ENCODE measurements around the gene IL17RE. TPM values are rescaled to one million over a fixed set of nuclear protein-coding genes. Genes with fewer than 3 reads are reported as not detected.

IL17RE gene
- total and polyA plus RNA-seq, 9 donors, result 1.0 to 6.5 (median 3.0) TPM

DNA sequence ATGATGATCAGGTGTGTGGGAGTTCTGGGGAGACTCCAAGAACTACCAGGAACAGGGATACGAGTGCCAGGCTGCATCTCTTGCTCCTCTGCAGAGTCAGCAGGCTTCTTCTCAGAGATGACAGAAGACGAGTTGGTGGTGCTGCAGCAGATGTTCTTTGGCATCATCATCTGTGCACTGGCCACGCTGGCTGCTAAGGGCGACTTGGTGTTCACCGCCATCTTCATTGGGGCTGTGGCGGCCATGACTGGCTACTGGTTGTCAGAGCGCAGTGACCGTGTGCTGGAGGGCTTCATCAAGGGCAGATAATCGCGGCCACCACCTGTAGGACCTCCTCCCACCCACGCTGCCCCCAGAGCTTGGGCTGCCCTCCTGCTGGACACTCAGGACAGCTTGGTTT, 41.6 kb downstream of the IL17RE start:
- H3K9me3 ChIP-seq (replicated peaks; ENCODE audit: control insufficient read depth, low read depth, low read length), result no peaks in the 10 kb centered on the region
- H3K36me3 ChIP-seq (ENCODE audit: control insufficient read depth, insufficient read depth, low read length), result peaks cover 32% of the 10 kb centered on the region
- WGBS (ENCODE audit: insufficient coverage), result 85% methylated on average over 8 of the region's 11 CpGs
- H3K4me3 ChIP-seq (ENCODE audit: low read length), result no peak overlapping the region
- H3K4me1 ChIP-seq (ENCODE audit: control insufficient read depth, insufficient read depth, low read length), result peaks cover 11% of the 10 kb centered on the region
- no peak for DNase-seq
- H3K27me3 ChIP-seq (ENCODE audit: control insufficient read depth, insufficient read depth, low read length), result no peaks in the 10 kb centered on the region
- H3K27ac ChIP-seq (ENCODE audit: low read length), result no peak overlapping the region

DNA sequence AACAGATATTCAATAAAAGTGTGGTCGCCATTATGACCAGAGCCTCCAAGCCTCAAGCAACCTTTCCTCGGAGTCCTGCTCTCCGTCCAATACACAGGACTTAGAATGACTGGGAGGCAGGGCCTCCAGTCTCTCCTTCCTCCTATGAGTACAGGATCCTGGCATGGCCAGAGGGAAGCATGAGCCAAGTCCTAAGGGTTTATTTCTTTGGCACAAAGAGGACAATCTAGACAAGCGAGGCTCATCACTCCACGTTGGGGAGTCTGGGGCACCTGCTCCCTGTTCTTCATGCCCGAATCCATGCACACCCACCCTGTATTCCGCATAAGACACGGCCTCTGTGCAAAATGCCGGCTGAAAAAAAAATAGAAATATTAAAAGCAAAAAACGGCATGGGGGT, 42.7 kb downstream of the IL17RE start:
- no peak for DNase-seq
- WGBS (ENCODE audit: insufficient coverage), result 73% methylated on average over 3 of the region's 10 CpGs
- H3K36me3 ChIP-seq (ENCODE audit: control insufficient read depth, insufficient read depth, low read length), result peaks cover 35% of the 10 kb centered on the region
- H3K4me3 ChIP-seq (ENCODE audit: low read length), result no peak overlapping the region
- H3K27ac ChIP-seq (ENCODE audit: low read length), result no peak overlapping the region
- no peaks in the 10 kb centered on the region for H3K9me3 ChIP-seq (replicated peaks; ENCODE audit: control insufficient read depth, low read depth, low read length)
- H3K27me3 ChIP-seq (ENCODE audit: control insufficient read depth, insufficient read depth, low read length), result no peaks in the 10 kb centered on the region
- H3K4me1 ChIP-seq (ENCODE audit: control insufficient read depth, insufficient read depth, low read length), result peaks cover 11% of the 10 kb centered on the region

DNA sequence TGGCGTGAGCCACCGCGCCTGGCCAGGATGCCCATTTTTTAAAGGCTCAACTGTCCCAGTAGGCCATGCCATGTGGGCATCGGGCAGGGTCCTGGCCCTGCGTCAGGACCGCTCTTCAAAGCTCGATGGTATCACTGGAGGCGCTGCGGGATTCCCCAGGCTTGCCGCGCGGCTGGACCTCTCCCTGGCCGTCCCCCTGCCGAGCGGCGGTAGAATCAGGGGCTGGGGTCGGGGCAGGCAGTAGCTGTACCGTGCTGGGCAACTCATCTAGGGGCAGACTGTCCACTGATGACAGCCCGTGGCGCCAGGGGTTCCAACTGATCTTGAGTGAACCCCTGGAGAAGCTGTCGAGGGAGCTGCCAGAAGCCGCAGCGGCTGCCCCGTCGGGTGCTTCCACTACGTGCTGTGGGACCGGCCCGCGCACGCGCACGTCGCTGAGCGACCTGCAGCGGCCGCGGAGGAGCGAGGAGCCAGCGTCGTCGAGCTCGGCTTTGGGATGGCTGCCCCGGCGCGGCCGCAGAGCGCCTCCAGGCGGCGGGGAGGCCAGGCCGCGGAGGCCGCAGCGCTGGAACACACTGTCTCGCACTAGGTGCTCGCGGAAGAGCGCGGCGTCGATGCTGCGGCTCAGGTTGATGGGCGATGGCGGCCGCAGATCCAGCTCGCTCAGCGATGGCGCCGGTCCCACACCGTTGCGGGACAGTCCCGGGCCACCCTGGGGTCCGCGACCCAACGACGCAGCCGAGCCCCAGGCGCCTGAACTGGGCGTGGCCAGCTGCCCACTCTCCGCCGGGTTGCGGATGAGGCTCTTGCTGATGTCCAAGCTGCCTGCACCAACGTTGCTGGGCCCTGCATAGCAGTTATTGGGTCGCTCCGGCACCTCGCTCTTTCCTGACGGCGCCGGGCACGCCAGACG, 43.7 kb downstream of the IL17RE start:
- Histone ChIP-seq H3K36me3 (ENCODE audit: control insufficient read depth, insufficient read depth, low read length) (peaks cover 28% of the 10 kb centered on the region), H3K4me1 (ENCODE audit: control insufficient read depth, insufficient read depth, low read length) (peaks cover 16% of the 10 kb centered on the region), H3K27ac (ENCODE audit: low read length) (peak overlapping the region; percentile 70), H3K4me3 (ENCODE audit: low read length) (peak overlapping the region; percentile 52), H3K9me3 (replicated peaks; ENCODE audit: control insufficient read depth, low read depth, low read length) (no peaks in the 10 kb centered on the region), H3K27me3 (ENCODE audit: control insufficient read depth, insufficient read depth, low read length) (no peaks in the 10 kb centered on the region)
- WGBS (ENCODE audit: insufficient coverage), result 2% methylated on average over 90 of the region's 90 CpGs
- peak; percentile 97 for DNase-seq

DNA sequence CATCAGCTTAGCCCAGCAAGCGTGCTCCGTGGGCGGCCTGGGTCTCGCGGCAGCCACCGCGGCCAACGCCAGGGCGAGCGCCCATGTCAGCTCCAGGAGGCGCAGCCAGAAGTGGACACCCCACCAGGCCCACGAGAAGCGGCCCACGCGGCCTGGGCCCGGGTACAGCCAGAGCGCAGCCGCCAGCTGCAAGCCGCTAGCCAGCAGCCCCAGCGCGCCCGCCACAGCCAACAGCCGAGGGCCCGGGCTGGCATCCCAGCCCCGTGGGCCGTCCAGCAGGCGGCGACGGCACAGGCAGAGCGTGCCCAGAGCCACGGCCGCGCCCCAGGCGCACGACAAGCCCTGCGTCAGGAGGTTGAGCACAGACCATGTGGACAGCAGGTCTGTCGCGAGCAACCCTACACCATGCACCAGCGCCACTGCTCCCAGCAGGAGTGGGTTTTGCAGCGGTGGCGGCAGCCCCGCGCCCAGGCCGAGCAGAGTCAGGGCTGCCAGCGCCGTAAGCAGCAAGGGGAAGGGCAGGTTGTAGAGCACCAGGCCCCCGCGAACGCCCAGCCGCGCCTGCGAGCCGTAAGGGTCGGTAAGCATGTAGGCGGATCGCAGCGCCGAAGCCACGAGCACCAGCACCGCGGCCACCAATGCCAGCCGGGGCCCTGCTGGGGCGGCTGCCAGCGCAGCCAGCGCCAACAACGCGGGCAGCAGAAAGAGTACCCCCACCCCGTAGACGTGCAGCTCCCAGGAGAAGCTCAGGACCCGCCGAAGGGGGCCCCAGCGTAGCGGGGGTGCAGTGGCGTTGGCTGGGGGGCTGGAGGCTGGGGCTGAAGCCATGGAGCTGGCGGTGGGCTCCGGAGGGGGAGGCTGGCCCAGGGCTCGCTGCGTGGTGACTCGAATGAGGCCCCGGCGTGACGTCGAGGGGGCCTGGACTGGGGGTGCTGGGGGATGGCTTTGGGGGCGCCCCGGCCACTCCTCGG, 44.7 kb downstream of the IL17RE start:
- Histone ChIP-seq H3K36me3 (ENCODE audit: control insufficient read depth, insufficient read depth, low read length) (peaks cover 26% of the 10 kb centered on the region), H3K9me3 (replicated peaks; ENCODE audit: control insufficient read depth, low read depth, low read length) (no peaks in the 10 kb centered on the region), H3K4me3 (ENCODE audit: low read length) (peak overlapping the region; percentile 52), H3K27me3 (ENCODE audit: control insufficient read depth, insufficient read depth, low read length) (no peaks in the 10 kb centered on the region), H3K4me1 (ENCODE audit: control insufficient read depth, insufficient read depth, low read length) (peaks cover 22% of the 10 kb centered on the region), H3K27ac (ENCODE audit: low read length) (peak overlapping the region; percentile 51)
- DNase-seq, result peak; percentile 82
- WGBS (ENCODE audit: insufficient coverage), result 22% methylated on average over 68 of the region's 86 CpGs

DNA sequence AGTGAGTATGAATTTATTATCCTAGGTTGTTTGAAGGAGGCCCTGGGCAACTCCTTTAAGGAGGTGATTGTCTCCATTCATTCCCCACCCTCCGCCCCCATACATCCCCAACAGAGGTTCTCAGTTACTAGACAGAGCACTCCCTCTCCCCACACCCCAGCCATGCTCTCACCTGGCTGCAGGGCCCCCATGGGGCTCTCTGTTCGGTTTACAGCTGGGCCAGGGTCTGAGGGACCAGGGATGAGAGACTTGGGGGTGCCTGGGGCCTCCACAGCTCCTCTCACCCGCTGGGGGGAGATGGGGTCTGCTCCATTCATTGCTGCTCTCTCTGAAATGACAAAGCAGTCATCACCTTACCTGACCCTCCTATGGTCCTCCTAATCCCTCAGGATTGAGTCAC, 45.9 kb downstream of the IL17RE start:
- WGBS (ENCODE audit: insufficient coverage), result 40% methylated on average over 1 of the region's 3 CpGs
- H3K27ac ChIP-seq (ENCODE audit: low read length), result no peak overlapping the region
- peaks cover 22% of the 10 kb centered on the region for H3K4me1 ChIP-seq (ENCODE audit: control insufficient read depth, insufficient read depth, low read length)
- H3K9me3 ChIP-seq (replicated peaks; ENCODE audit: control insufficient read depth, low read depth, low read length), result no peaks in the 10 kb centered on the region
- no peak overlapping the region for H3K4me3 ChIP-seq (ENCODE audit: low read length)
- no peaks in the 10 kb centered on the region for H3K27me3 ChIP-seq (ENCODE audit: control insufficient read depth, insufficient read depth, low read length)
- DNase-seq, result no peak
- H3K36me3 ChIP-seq (ENCODE audit: control insufficient read depth, insufficient read depth, low read length), result peaks cover 18% of the 10 kb centered on the region

DNA sequence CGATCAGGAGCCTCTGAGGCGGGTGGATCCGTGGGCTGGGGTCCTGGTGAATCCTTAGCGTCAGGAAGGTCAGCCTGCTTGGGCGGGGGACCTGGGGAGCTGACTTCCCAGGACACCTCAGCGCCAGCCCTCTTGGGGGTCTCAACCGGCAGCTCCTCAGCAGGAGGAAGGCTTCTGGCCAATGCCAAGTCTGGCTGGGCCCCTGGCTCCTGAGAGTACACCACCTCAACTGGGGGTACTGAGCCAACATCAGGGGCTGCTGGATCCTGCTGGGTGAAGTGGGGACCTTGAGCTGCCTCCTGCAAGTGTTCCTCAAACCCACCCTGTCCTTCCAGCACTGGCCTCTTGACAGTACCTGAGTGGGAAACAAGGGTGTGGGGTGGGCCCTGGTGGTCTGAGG, 46.5 kb downstream of the IL17RE start:
- no peaks in the 10 kb centered on the region for H3K9me3 ChIP-seq (replicated peaks; ENCODE audit: control insufficient read depth, low read depth, low read length)
- 90% methylated on average over 5 of the region's 7 CpGs for WGBS (ENCODE audit: insufficient coverage)
- H3K27me3 ChIP-seq (ENCODE audit: control insufficient read depth, insufficient read depth, low read length), result no peaks in the 10 kb centered on the region
- H3K4me1 ChIP-seq (ENCODE audit: control insufficient read depth, insufficient read depth, low read length), result peaks cover 22% of the 10 kb centered on the region
- no peak for DNase-seq
- H3K36me3 ChIP-seq (ENCODE audit: control insufficient read depth, insufficient read depth, low read length), result peaks cover 12% of the 10 kb centered on the region
- no peak overlapping the region for H3K27ac ChIP-seq (ENCODE audit: low read length)
- H3K4me3 ChIP-seq (ENCODE audit: low read length), result no peak overlapping the region

DNA sequence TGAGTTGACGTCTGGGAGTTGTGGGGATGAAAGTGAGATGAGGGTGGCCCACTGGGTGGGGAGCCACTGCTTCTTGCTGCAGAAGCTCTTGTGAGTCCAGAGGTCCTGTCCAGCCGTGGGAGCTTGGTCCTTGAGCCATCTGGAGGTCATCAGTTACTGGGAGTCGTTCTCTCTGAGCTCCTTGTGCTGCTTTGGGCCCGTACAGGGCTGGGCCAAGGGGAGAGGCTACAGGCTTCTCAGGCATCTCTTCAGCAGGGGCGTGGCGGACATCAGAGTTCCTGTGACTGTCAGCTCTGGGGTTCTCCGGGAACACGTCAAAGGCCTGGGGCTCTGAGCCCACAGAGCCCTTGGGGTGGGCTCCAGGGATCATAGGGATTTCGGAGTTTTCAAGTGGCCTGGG, 47.0 kb downstream of the IL17RE start:
- WGBS (ENCODE audit: insufficient coverage), result 58% methylated on average over 8 of the region's 9 CpGs
- DNase-seq, result no peak
- no peaks in the 10 kb centered on the region for H3K27me3 ChIP-seq (ENCODE audit: control insufficient read depth, insufficient read depth, low read length)
- no peak overlapping the region for H3K4me3 ChIP-seq (ENCODE audit: low read length)
- H3K4me1 ChIP-seq (ENCODE audit: control insufficient read depth, insufficient read depth, low read length), result peaks cover 22% of the 10 kb centered on the region
- peaks cover 12% of the 10 kb centered on the region for H3K36me3 ChIP-seq (ENCODE audit: control insufficient read depth, insufficient read depth, low read length)
- H3K9me3 ChIP-seq (replicated peaks; ENCODE audit: control insufficient read depth, low read depth, low read length), result no peaks in the 10 kb centered on the region
- no peak overlapping the region for H3K27ac ChIP-seq (ENCODE audit: low read length)

DNA sequence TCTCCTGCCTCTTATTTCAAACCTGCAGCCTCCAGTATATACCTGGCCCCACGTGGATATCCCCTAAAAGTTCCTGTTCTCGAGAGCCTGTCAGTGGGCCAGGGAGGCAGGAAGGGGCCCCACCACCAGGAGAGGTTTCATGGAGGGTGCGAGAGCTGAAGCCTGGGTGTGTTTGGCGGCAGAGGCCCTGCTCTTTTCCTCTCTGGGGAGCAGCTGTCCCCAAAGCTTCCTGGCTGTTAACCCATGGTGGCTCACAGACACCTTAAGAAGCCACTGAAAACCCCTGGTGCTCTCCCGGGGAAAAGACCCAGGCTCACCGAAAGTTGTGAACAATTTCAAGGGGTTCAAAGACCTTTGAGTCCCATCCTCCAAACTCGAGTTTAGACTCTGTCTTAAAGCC, 48.5 kb downstream of the IL17RE start:
- no peak overlapping the region for H3K4me3 ChIP-seq (ENCODE audit: low read length)
- WGBS (ENCODE audit: insufficient coverage), result 22% methylated on average over 4 of the region's 7 CpGs
- no peak for DNase-seq
- no peaks in the 10 kb centered on the region for H3K27me3 ChIP-seq (ENCODE audit: control insufficient read depth, insufficient read depth, low read length)
- no peak overlapping the region for H3K27ac ChIP-seq (ENCODE audit: low read length)
- no peaks in the 10 kb centered on the region for H3K9me3 ChIP-seq (replicated peaks; ENCODE audit: control insufficient read depth, low read depth, low read length)
- peaks cover 12% of the 10 kb centered on the region for H3K36me3 ChIP-seq (ENCODE audit: control insufficient read depth, insufficient read depth, low read length)
- H3K4me1 ChIP-seq (ENCODE audit: control insufficient read depth, insufficient read depth, low read length), result peaks cover 22% of the 10 kb centered on the region

DNA sequence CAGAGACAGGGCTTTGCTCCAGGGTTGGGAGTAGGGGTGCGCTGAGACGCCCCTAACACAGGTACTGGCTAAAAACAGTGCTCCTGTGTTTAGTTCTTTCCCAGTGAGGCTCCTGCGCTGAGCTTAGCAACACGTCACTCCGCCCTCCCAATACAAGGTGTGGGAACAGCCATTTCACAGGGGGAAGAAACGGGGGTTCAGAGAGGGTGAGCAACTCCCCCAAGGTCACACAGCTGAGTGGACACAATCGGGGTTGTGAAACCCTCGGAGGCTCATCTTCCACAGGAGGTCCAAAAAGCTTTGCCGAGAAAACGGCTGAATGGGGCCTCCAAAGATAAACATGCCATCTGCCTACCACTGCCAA, 48.9 kb downstream of the IL17RE start:
- no peaks in the 10 kb centered on the region for H3K9me3 ChIP-seq (replicated peaks; ENCODE audit: control insufficient read depth, low read depth, low read length)
- no peak overlapping the region for H3K27ac ChIP-seq (ENCODE audit: low read length)
- H3K4me1 ChIP-seq (ENCODE audit: control insufficient read depth, insufficient read depth, low read length), result peaks cover 20% of the 10 kb centered on the region
- peak overlapping the region; percentile 32 for H3K4me3 ChIP-seq (ENCODE audit: low read length)
- WGBS (ENCODE audit: insufficient coverage), result 67% methylated on average over 2 of the region's 10 CpGs
- peaks cover 12% of the 10 kb centered on the region for H3K36me3 ChIP-seq (ENCODE audit: control insufficient read depth, insufficient read depth, low read length)
- no peak for DNase-seq
- no peaks in the 10 kb centered on the region for H3K27me3 ChIP-seq (ENCODE audit: control insufficient read depth, insufficient read depth, low read length)

All from muscle of leg (tissue), 11 donors.